IMR-90 (cell line): ENCODE results near the gene NBEA.

Experiments
- CHD1 ChIP-seq: IDR thresholded peaks from 2 replicates; pipeline ENCODE4 v1.6.1; 2012; ENCODE audit warnings: low read depth, low read length, improper control_type of control experiment
- CTCF ChIP-seq: conservative IDR thresholded peaks from 2 replicates; pipeline ENCODE4 v1.5.1; 2012; ENCODE audit warnings: mild to moderate bottlenecking, low read depth, low read length, improper control_type of control experiment
- MAFK ChIP-seq: IDR thresholded peaks from 2 replicates; pipeline ENCODE4 v1.6.1; 2012; ENCODE audit warnings: low read depth, low read length, improper control_type of control experiment
- POLR2A ChIP-seq: IDR thresholded peaks from 2 replicates; pipeline ENCODE4 v1.6.1; 2012; ENCODE audit warnings: mild to moderate bottlenecking, low read depth, low read length
- RFX5 ChIP-seq: IDR thresholded peaks from 2 replicates; pipeline ENCODE4 v1.8.0; 2012; ENCODE audit warnings: low read depth, mild to moderate bottlenecking, low read length, moderate library complexity
- TF ChIP-seq, protein P1 (sequence below): fragments of 150-350 bp; IDR thresholded peaks from 2 replicates; pipeline ENCODE4 v1.6.1; 2016; ENCODE audit warnings: low read depth, mild to moderate bottlenecking, low read length, moderate library complexity, borderline replicate concordance

GRCh38 chr13:35684432-35684831 lies 742.4 kb downstream of the NBEA start:
- TF ChIP-seq CTCF (no peak), RFX5 (no peak), MAFK (no peak), CHD1 (no peak), POLR2A (no peak)
- TF ChIP-seq, protein P1, sequence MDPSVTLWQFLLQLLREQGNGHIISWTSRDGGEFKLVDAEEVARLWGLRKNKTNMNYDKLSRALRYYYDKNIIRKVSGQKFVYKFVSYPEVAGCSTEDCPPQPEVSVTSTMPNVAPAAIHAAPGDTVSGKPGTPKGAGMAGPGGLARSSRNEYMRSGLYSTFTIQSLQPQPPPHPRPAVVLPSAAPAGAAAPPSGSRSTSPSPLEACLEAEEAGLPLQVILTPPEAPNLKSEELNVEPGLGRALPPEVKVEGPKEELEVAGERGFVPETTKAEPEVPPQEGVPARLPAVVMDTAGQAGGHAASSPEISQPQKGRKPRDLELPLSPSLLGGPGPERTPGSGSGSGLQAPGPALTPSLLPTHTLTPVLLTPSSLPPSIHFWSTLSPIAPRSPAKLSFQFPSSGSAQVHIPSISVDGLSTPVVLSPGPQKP: no peak
